NT2/D1 (cell line): ENCODE results near the gene RIMBP2.

Experiments used
- DNase-seq: peaks from one replicate; pipeline ENCODE4 v3.0.0-alpha.2; 2011; ENCODE audit warnings: low read depth, low spot score
- H3K27me3 ChIP-seq: 2 replicates; pipeline ENCODE4 v1.6.0; 2011; ENCODE audit warnings: mild to moderate bottlenecking; ENCODE audit not compliant: insufficient read length, insufficient read depth
- H3K36me3 ChIP-seq: 2 replicates; pipeline ENCODE4 v1.6.1; 2011; ENCODE audit warnings: mild to moderate bottlenecking, low read length, mixed read lengths; ENCODE audit not compliant: insufficient read depth, insufficient read length
- H3K4me1 ChIP-seq: 2 replicates; pipeline ENCODE4 v1.5.1; 2011; ENCODE audit not compliant: insufficient read depth, insufficient read length
- H3K4me3 ChIP-seq: 2 replicates; pipeline ENCODE4 v1.5.1; 2011; ENCODE audit warnings: low read depth; ENCODE audit not compliant: insufficient read length
- H3K9ac ChIP-seq: 2 replicates; pipeline ENCODE4 v1.6.0; 2011; ENCODE audit warnings: low read depth; ENCODE audit not compliant: insufficient read length
- H3K9me3 ChIP-seq: 2 replicates; pipeline ENCODE4 v1.5.1; 2011; ENCODE audit warnings: mild to moderate bottlenecking, low read length; ENCODE audit not compliant: insufficient read depth
- SUZ12 ChIP-seq: IDR thresholded peaks from 2 replicates; pipeline ENCODE4 v1.6.1; 2011; ENCODE audit not compliant: insufficient read length, insufficient read depth; ENCODE audit errors: extremely low read depth
- YY1 ChIP-seq: IDR thresholded peaks from 2 replicates; pipeline ENCODE4 v1.6.1; 2011; ENCODE audit not compliant: insufficient read length, insufficient read depth
- ZNF274 ChIP-seq: IDR thresholded peaks from 2 replicates; pipeline ENCODE4 v1.6.1; 2011; ENCODE audit warnings: mild to moderate bottlenecking, low read depth, low read length

The RIMBP2 gene

DNA sequence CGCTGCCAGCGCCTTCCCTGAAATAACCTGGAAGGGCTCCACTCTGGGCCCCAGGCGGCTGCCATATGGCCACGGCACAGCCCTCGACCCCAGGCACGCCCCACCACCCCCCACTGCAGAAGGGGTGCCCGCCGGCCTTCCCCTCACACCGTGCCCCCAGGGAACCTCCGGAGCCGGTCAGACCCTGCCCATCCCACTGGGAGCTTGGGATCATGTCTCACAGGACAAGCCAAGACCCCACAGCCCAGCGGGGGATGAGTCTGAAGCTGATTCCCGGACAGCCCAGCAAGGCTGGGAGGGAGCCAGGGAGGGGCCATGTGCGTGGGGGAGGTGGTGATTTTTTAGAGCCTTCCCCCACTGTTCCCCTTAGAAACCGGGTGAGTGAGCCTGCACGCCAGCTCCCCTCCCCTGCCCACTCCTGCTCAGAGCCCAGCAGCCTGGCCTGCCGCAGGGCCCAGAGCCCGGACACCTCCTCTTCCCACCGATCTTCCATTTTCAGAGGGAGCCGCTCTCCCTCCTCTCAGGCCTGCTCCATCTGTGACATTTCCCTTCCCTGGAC is 1.4 kb downstream of the RIMBP2 start:
- Histone ChIP-seq H3K4me1 (peaks cover 9% of the 10 kb centered on the region), H3K4me3 (peak overlapping the region; percentile 72), H3K9ac (peak overlapping the region; percentile 79), H3K27me3 (peaks cover 45% of the 10 kb centered on the region), H3K36me3 (no peaks in the 10 kb centered on the region), H3K9me3 (no peaks in the 10 kb centered on the region)
- DNase-seq: no peak
- no peak for TF ChIP-seq ZNF274
- TF ChIP-seq YY1: no peak
- no peak for TF ChIP-seq SUZ12

DNA sequence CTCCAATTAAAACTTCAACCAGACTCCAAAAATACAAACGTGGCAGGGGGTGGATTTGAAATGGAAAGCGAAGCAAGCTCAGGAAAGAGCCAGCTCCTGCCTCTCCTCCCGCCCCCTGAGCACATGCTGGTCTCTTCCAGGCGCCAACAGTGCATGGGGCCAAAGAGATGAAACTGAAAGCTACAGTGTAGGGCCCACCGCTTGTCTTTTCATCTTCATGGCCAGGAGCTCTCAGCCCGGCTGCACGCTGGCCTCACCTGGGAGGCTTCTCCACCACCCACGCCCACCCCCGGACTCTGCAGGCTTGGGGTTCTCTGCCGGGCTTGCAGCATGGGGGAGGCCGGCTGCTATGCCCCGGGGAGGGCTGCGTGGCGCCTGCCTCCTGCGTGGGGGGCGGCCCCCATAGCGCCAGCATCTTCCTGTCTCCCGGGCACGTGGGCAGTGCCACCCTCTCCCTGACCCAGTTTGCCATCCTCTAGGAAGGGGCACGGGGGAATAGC is 2.0 kb downstream of the RIMBP2 start:
- TF ChIP-seq ZNF274 (no peak), YY1 (no peak), SUZ12 (no peak)
- H3K4me1 ChIP-seq: peaks cover 9% of the 10 kb centered on the region
- H3K4me3 ChIP-seq: peak overlapping the region; percentile 33
- H3K36me3 ChIP-seq: no peaks in the 10 kb centered on the region
- H3K9ac ChIP-seq: peak overlapping the region; percentile 23
- no peaks in the 10 kb centered on the region for H3K9me3 ChIP-seq
- H3K27me3 ChIP-seq: peaks cover 45% of the 10 kb centered on the region
- no peak for DNase-seq

DNA sequence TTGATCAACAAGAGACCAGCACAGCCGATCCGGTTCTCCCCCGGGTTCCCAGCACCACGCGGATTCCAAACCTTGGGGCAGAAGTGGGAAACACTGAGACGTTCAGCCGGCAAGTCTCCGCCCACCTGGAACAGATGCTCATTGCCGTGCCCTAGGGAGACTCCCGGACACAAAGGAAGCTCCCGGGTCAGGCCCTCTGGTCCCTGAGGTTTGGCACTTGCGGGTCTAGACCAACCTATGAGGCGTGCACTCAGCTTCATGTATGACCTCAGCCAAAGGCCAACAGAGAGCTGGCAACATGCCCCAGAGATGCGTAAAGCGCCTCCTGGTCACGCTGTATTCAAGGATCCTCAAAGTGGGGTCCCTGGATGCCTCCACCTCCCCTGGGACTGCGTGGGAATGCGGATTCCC is 2.5 kb downstream of the RIMBP2 start:
- Histone ChIP-seq H3K27me3 (peaks cover 45% of the 10 kb centered on the region), H3K9ac (no peak overlapping the region), H3K36me3 (no peaks in the 10 kb centered on the region), H3K4me3 (no peak overlapping the region), H3K9me3 (no peaks in the 10 kb centered on the region), H3K4me1 (peaks cover 9% of the 10 kb centered on the region)
- TF ChIP-seq ZNF274 (no peak), YY1 (no peak), SUZ12 (no peak)
- no peak for DNase-seq

DNA sequence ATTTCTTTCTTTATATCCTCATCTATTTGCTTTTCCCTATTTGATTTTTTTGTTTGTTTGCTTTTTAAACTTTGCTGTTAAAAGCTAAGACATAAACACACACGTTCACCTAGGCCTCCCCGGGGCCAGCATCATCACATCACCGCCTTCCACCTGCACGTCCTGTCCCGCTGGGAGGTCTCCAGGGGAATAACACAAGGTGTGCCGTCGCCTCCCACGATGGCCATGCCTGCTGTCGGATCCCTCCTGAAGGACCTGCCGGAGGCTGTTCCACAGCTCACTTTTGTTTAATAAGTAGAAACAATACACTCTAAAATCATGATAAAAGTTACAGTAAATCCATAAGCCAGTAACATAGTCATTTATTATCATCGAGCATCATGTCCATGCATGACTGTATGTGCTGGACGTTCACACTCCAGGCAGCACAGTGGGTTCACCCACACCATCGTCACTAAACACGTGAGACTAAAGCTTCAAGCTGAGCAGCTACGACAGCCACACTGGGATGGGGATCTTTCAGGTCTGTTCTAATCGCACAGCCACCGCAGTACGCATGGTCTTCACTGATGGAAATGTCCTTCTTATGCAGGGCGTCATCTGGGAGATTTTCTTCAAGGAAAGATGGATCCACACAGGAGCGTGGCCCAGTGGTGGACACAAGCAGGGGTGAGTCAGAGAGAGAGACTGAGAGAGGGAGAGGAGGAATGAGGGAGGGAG is 3.6 kb downstream of the RIMBP2 start:
- Histone ChIP-seq H3K9ac (no peak overlapping the region), H3K4me1 (peaks cover 9% of the 10 kb centered on the region), H3K4me3 (no peak overlapping the region), H3K27me3 (peaks cover 37% of the 10 kb centered on the region), H3K9me3 (no peaks in the 10 kb centered on the region), H3K36me3 (no peaks in the 10 kb centered on the region)
- TF ChIP-seq SUZ12 (no peak), ZNF274 (no peak), YY1 (no peak)
- DNase-seq: no peak

DNA sequence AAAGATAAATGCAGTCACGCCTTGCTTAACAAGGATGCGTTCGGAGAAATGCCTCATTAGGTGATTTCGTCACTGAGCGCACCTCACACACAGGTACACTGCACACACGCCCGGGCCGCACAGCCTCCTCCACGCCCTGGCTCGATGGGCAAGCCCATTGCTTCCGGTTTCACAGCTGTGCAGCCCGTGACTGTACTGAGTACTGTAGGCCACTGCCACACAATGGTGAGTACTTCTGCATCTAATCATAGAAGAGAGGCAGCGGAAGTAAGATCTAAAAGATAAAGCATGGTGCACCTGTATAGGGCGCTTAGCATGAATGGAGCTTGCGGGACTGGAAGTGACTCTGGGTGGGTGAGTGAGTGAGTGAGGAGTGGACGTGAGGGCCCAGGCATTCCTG is 4.3 kb downstream of the RIMBP2 start:
- peaks cover 37% of the 10 kb centered on the region for H3K27me3 ChIP-seq
- DNase-seq: no peak
- no peaks in the 10 kb centered on the region for H3K9me3 ChIP-seq
- no peaks in the 10 kb centered on the region for H3K36me3 ChIP-seq
- no peak overlapping the region for H3K9ac ChIP-seq
- peaks cover 9% of the 10 kb centered on the region for H3K4me1 ChIP-seq
- H3K4me3 ChIP-seq: no peak overlapping the region
- no peak for TF ChIP-seq YY1
- no peak for TF ChIP-seq SUZ12
- TF ChIP-seq ZNF274: no peak

DNA sequence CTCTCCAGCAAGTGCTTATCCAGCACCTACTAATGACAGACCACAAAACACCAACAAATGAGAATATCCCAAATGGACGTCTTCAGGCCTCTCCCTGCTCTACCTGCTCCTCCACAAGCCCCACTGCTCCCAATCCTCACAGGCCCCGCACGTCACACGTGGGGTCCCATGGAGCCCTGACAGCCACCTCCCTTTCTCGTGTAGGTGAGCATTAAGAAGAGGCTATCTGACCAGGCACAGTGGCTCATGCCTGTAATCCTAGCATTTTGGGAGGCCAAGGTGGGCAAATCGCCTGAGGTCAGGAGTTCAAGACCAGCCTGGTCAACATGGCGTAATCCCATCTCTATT is 5.4 kb downstream of the RIMBP2 start:
- Histone ChIP-seq H3K9me3 (no peaks in the 10 kb centered on the region), H3K27me3 (peaks cover 37% of the 10 kb centered on the region), H3K36me3 (no peaks in the 10 kb centered on the region), H3K4me3 (no peak overlapping the region), H3K4me1 (peaks cover 8% of the 10 kb centered on the region), H3K9ac (no peak overlapping the region)
- DNase-seq: no peak
- TF ChIP-seq ZNF274: no peak
- no peak for TF ChIP-seq SUZ12
- TF ChIP-seq YY1: no peak

DNA sequence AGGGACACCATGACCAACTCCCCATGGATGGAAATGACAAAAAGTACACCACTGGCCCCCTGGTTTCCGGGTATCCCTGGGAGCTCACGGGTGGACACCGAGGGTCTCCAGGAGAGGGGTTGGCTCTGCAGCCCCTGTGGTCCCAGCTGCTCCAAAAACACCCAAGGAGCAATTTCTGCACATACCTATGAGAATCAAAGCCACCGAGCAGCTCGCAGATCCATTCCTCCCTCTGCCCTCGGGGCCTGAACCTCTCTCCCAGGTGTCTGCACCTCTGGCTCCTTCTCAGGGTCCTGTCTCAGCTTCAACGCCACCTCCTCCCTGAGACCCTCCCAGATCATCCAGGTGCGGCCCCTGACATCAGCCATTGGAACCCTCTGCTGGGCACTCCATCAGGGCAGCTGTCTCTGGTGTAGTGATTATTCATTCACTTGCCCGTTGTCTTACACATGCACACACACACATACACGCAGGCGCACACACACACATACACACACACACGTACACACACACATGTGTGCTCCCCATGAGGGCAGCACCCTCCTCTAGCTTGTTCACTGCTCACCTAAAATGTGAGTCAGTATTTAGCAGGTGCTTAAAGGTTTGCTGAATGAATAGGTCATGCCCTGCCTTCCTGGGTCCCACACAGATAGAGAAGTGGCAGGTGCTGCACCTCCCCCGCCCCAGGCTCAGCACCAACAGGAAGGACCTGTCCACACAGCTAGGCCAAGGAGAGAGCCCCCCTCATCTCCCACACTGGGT is 5.9 kb downstream of the RIMBP2 start:
- DNase-seq: no peak
- Histone ChIP-seq H3K36me3 (no peaks in the 10 kb centered on the region), H3K9me3 (no peaks in the 10 kb centered on the region), H3K9ac (no peak overlapping the region), H3K4me3 (no peak overlapping the region), H3K27me3 (peaks cover 33% of the 10 kb centered on the region), H3K4me1 (peaks cover 12% of the 10 kb centered on the region)
- no peak for TF ChIP-seq SUZ12
- no peak for TF ChIP-seq ZNF274
- TF ChIP-seq YY1: no peak
